HG03460 (cell line): ENCODE data around the gene CCP110.

Experiments
- ATAC-seq: cut with Tn5 transposase; IDR thresholded peaks from one replicate; pipeline ENCODE4 v1.9.1; 2021; ENCODE audit not compliant: unreplicated experiment

Gene CCP110

GRCh38 chr16:19548144-19548543 lies 24.4 kb downstream of the CCP110 start:
- ATAC-seq: no peak

DNA sequence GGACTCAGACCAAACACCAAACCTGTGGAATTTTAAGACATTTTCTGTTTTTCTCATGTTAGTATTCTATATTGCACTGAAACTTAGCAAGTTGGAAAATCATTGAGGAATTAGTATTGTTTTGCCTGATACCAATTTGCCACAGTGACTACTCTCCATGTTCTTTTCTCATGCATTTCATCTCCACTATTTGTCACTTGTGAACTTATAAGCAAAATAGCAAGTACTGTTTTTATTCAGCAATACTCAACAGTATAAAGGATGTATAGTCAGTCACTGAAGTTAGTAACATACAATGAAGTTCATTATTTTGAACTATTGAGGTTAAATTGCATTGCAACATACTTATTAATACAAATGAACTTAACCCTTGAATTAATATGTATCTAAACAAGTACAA lies 25.9 kb downstream of the CCP110 start:
- ATAC-seq: no peak

DNA sequence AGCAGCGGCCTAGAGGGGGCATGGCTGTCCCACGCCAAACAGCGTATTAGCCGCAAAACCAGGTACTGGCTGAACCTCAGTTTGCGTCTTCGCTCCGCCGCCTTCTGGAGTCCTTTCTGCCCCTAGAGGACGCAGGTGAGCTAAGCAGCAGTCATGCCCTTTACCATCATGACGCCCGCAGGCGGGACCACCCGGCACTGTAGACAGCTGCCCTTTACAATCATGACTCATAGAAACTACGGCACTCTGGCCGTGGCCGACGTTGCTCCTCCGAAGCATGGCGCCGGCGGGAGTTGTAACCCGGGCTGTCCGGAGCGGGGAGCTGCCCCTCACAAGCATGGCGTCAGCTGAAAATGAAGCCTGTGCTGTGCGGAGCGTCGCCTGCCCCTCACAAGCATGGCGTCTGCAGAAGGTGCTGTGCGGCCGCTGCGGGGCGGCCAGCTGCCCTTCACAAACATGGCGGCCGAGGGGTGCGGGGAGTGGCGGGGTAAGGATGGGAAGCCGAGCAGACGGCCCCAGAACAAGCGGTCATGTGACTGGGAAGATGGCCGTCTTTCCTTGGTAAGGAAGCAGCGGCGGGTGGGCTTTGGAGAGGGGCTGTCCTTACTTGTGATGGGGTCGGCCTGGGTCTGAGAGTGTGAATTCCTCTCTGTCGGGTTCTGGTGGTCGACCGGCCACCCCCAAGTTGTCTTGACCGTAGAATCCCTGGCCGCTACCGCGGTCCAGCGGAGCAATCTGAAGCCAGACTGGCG lies 31.6 kb downstream of the CCP110 start, which contains the start of gene VPS35L:
TSS of gene VPS35L (plus strand) at position 518 of the 752 bp plus-strand sequence. CDS start at position 545, 27 bp downstream.
- ATAC-seq: peak; percentile 97

GRCh38 chr16:19555938-19556771 lies 32.4 kb downstream of the CCP110 start:
- ATAC-seq: no peak

DNA sequence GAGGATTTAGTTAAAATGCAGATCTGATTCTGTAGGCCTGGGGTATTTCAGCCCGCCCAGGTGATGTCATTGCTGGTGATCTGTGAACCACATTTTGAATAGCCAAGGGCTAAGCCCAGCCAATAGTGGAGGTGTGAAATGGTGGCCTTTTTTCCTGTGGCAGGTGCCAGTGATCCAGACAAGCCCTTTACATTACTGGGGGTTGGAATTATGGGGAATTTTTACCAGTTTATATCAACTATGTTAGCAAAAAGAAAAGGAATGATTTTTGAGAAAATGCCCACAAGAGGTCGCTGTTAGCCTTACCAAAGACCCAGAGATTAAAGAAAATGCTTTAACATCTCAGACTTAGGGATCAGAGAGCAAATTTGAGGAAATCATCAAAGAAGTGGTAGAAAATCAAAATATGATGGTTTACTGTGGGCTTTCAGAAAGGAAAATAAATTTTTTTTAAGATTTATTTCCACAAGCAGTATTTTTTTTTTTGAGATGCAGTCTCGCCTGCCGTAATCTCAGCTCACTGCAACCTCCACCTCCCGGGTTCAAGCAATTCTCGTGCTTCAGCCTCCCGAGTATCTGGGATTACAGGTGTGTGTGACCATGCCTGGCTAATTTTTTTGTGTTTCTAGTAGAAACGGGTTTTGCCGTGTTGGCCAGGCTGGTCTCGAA lies 35.6 kb downstream of the CCP110 start:
- no peak for ATAC-seq

GRCh38 chr16:19560078-19560477 lies 36.3 kb downstream of the CCP110 start:
- no peak for ATAC-seq

DNA sequence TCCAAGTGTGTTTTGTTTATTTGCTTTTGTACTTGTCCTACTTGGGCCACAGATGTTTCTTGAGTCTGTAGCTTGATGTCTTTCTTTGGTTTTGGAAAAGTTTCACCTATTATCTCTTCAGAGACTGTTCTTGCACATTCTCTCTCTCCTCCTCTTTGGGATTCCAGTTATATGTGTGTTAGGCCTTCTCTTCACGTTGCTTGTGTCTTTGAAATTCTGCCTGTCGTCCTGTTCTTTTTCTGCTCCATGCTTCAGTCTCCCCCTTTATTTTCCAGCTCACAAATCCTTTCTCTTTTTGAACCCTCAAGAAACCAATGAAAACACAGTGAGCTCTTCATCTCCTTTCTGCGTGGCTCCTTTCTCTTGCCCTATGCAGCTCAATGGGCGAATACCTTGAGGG lies 39.6 kb downstream of the CCP110 start:
- no peak for ATAC-seq

DNA sequence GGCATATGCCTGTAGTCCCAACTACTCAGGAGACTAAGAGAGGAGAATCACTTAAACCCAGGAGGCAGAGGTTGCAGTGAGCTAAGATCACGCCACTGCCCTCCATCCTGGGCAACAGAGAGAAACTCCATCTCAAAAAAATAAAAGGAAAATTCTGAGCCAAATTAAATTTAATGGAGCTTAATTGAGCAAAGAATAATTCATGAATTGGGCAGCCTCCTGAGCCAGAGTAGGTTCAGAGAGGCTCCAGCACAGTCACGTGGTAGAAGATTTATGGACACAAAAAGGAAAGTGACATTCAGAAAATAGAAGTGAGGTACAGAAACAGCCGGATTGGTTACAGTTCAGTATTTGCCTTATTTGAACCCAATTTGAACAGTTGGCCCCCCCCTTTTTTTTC lies 42.6 kb downstream of the CCP110 start:
- no peak for ATAC-seq

- ATAC-seq: no peak
Measured at GRCh38 chr16:19567560-19567959, 43.8 kb downstream of the CCP110 start.

DNA sequence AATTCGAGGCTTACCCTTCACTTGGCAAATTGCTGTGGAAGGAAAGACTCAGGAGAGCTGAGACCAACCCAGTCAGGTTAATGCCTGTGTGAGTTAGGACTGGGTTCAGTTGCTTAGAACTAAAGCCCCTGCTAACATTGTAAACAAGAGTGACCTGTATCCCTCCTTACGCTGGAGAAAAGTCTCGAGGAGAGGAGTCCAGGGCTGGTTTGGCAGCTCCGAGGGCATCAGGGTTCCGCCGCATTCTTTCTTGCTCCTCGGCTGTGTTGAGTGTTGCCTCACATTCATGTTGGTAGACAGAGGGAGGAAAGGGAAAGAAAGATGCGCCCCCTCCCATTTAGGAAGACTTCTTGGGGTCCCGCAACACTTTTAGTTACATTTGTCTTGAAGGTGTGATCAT lies 50.3 kb downstream of the CCP110 start:
- no peak for ATAC-seq

- no peak for ATAC-seq
Measured at GRCh38 chr16:19574615-19575014, 50.9 kb downstream of the CCP110 start.

- ATAC-seq: no peak
Measured at GRCh38 chr16:19578378-19578971, 54.7 kb downstream of the CCP110 start.

DNA sequence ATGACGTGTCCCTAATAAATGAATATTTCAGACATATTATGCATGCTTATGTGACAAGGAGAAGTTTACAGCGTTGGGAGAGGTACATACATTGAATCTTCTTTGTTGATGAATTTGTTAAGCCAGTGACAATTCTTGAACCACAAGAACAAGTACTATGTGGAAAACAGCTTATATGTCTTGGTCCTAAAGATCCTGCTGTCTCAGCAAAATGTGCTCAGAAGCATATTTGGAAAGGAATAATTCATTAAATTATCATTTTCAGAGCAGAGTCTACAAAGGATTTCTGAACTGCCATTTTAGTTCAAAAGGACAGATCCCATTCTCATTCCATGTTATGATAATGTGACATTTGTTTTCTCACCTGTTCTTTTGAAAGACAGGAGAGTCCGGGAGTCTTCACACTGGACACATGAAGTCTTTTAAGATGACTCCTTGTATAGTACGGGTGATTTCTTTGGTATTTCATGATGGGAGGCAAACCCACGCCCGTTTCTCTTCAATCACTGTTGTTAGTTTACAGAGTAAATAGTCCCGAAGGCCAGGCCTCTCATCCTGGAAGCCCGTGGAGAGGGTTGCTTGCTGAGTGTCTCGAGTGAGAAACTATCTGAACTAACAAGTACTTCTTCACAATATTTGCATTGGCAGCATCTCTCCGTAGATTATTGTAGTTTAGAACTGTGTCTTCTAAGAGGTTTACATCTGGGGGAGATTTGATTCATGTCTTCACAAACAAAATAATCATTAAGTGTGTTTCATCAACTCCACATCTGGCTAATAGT lies 58.5 kb downstream of the CCP110 start:
- ATAC-seq: no peak

DNA sequence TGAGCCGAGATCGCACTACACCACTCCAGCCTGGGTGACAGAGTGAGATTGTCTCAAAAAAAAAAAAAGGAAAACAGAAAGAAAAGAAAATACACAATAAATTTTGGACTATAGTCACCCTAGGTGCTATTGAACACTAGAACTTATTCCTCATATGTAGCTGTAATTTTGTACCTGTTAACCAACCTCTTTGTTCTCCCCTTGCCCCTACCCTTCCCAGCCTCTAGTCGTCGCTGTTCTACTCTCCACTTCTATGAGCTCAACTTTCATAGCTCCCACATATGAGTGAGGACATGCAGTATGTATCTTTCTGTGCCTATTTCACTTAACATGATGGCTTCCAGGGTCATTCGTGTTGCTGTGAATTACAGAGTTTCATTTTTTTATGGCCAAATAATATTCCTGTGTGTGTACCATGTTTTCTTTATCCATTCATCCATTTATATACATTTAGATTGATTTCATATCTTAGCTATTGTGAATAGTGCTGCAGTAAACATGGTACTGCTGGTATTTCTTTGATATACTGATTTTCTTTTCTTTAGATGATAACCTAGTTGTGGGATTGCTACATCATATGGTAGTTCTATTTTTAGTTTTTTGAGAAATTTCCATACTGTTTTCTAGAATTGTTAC lies 60.0 kb downstream of the CCP110 start:
- ATAC-seq: no peak

GRCh38 chr16:19588661-19589060 lies 64.9 kb downstream of the CCP110 start:
- ATAC-seq: no peak

DNA sequence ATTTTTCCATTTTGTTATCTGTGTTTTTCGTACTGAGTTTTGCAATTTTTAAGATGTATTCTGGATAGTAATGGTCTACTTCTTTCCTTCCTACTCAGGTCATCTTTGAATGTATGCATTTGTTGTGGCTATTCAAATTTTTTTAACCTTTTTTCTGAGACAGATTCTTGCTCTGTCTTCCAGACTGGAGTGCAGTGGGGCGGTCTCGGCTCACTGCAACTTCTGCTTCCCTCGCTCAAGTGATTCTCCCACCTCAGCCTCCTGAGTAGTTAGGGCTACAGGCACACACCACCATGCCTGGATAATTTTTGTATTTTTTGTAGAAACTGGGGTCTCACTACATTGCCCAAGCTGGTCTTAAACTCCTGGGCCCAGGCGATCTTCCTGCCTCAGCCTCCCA lies 65.4 kb downstream of the CCP110 start:
- ATAC-seq: no peak

- no peak for ATAC-seq
Measured at GRCh38 chr16:19589771-19590302, 66.1 kb downstream of the CCP110 start.

GRCh38 chr16:19595043-19595767 lies 71.5 kb downstream of the CCP110 start:
- ATAC-seq: no peak
